ENCODE results near the gene CAPZA3. TPM values are rescaled to one million over a fixed set of nuclear protein-coding genes. Genes with fewer than 3 reads are reported as not detected.

The CAPZA3 gene
- total RNA-seq, 2 donors from 2014 or later: not detected

GRCh38 chr12:18721452-18721851 lies 16.5 kb upstream of the CAPZA3 start:
- 95% methylated on average over 1 of the region's 1 CpG; no CpG with 5 or more reads in 1 of the 2 experiments for WGBS, 2 experiments (ENCODE audit: insufficient coverage in 1 of 2, insufficient read length in 1 of 2)
- Histone ChIP-seq H3K4me3 (ENCODE audit: low read length) (no peak overlapping the region), H3K36me3 (ENCODE audit: control insufficient read depth, insufficient read depth, low read length) (no peaks in the 10 kb centered on the region), H3K27ac (ENCODE audit: low read depth, low read length) (no peak overlapping the region), H3K4me1 (ENCODE audit: control insufficient read depth, insufficient read depth, low read length) (no peaks in the 10 kb centered on the region), H3K9ac (ENCODE audit: extremely low read depth, low read length, poor library complexity, severe bottlenecking) (no peak overlapping the region), H3K27me3 (ENCODE audit: control insufficient read depth, insufficient read depth, low read length, poor library complexity, severe bottlenecking) (no peaks in the 10 kb centered on the region), H3K9me3 (ENCODE audit: control insufficient read depth, low read length) (no peaks in the 10 kb centered on the region)
- Mint-ChIP-seq H3K27ac (no peak overlapping the region), H3K27me3 (ENCODE audit: insufficient read depth) (no peaks in the 10 kb centered on the region), H3K9me3 (no peaks in the 10 kb centered on the region), H3K4me1 (peaks cover under 1% of the 10 kb centered on the region), H3K36me3 (ENCODE audit: low read depth) (no peaks in the 10 kb centered on the region), H3K4me3 (no peak overlapping the region)
- no peak for TF ChIP-seq CTCF (conservative IDR thresholded peaks at IDR 0.05)
- no peak for DNase-seq

- no peak for DNase-seq
- WGBS, 2 experiments (ENCODE audit: insufficient coverage in 1 of 2, insufficient read length in 1 of 2): 90 to 93% methylated on average over 2 of the region's 2 CpGs
- H3K27ac ChIP-seq (ENCODE audit: low read depth, low read length): no peak overlapping the region
- H3K4me1 ChIP-seq (ENCODE audit: control insufficient read depth, insufficient read depth, low read length): peaks cover 4% of the 10 kb centered on the region
- peaks cover 7% of the 10 kb centered on the region for H3K4me1 Mint-ChIP-seq
- TF ChIP-seq CTCF (conservative IDR thresholded peaks at IDR 0.05): no peak
- H3K36me3 Mint-ChIP-seq (ENCODE audit: low read depth): no peaks in the 10 kb centered on the region
- H3K4me3 ChIP-seq (ENCODE audit: low read length): no peak overlapping the region
- H3K27ac Mint-ChIP-seq: no peak overlapping the region
- no peaks in the 10 kb centered on the region for H3K36me3 ChIP-seq (ENCODE audit: control insufficient read depth, insufficient read depth, low read length)
- no peak overlapping the region for H3K4me3 Mint-ChIP-seq
- no peaks in the 10 kb centered on the region for H3K9me3 ChIP-seq (ENCODE audit: control insufficient read depth, low read length)
- no peaks in the 10 kb centered on the region for H3K27me3 ChIP-seq (ENCODE audit: control insufficient read depth, insufficient read depth, low read length, poor library complexity, severe bottlenecking)
- no peaks in the 10 kb centered on the region for H3K9me3 Mint-ChIP-seq
- no peak overlapping the region for H3K9ac ChIP-seq (ENCODE audit: extremely low read depth, low read length, poor library complexity, severe bottlenecking)
- H3K27me3 Mint-ChIP-seq (ENCODE audit: insufficient read depth): no peaks in the 10 kb centered on the region
Measured at GRCh38 chr12:18723752-18724151, 14.2 kb upstream of the CAPZA3 start.

- Mint-ChIP-seq H3K9me3 (peaks cover 22% of the 10 kb centered on the region), H3K27me3 (ENCODE audit: insufficient read depth) (no peaks in the 10 kb centered on the region), H3K4me1 (peaks cover 7% of the 10 kb centered on the region), H3K36me3 (ENCODE audit: low read depth) (peaks cover 7% of the 10 kb centered on the region), H3K4me3 (no peak overlapping the region), H3K27ac (no peak overlapping the region)
- Histone ChIP-seq H3K9me3 (ENCODE audit: control insufficient read depth, low read length) (peaks cover 24% of the 10 kb centered on the region), H3K27me3 (ENCODE audit: control insufficient read depth, insufficient read depth, low read length, poor library complexity, severe bottlenecking) (no peaks in the 10 kb centered on the region), H3K9ac (ENCODE audit: extremely low read depth, low read length, poor library complexity, severe bottlenecking) (no peak overlapping the region), H3K27ac (ENCODE audit: low read depth, low read length) (no peak overlapping the region), H3K36me3 (ENCODE audit: control insufficient read depth, insufficient read depth, low read length) (no peaks in the 10 kb centered on the region), H3K4me3 (ENCODE audit: low read length) (no peak overlapping the region), H3K4me1 (ENCODE audit: control insufficient read depth, insufficient read depth, low read length) (peaks cover 4% of the 10 kb centered on the region)
- WGBS, 2 experiments (ENCODE audit: insufficient coverage in 1 of 2, insufficient read length in 1 of 2): 77 to 85% methylated on average over 4 to 5 of the region's 5 CpGs
- no peak for DNase-seq
- TF ChIP-seq CTCF (conservative IDR thresholded peaks at IDR 0.05): no peak
Measured at GRCh38 chr12:18731156-18731555, 6.8 kb upstream of the CAPZA3 start.
